Endothelial cell of umbilical vein (primary cell): Measurements from ENCODE around the gene PRRC2A. TPM values are rescaled to one million over a fixed set of nuclear protein-coding genes. Genes with fewer than 3 reads are reported as not detected.

Experiments
- BruUV-seq: library from RNA; stranded (reverse); fragments of 400-500 nt; replicated peaks from 2 replicates; lab custom pipeline; 2021; lab: Mats Ljungman, UMichigan
- CTCF ChIA-PET: fragments of 300-600, 350-600 bp; sonication (Branson Sonifier 250); formaldehyde crosslinking; loops from one replicate; lab custom pipeline; 2021; ENCODE audit warnings: antibody characterized with exemption, inconsistent platforms; lab: Charles Lee
- POLR2A ChIA-PET: fragments of 300-600, 350-600 bp; sonication (Branson Sonifier 250); formaldehyde crosslinking; loops from one replicate; lab custom pipeline; 2021; ENCODE audit warnings: antibody characterized with exemption, inconsistent platforms; lab: Charles Lee
- DNase-seq: peaks from one replicate; pipeline ENCODE4 v3.0.0-alpha.2; 2011; ENCODE audit warnings: low read depth, low spot score
- FAIRE-seq: peaks from 2 replicates; lab custom pipeline; 2011; peaks lifted over from hg19 to GRCh38; lab: Jason Lieb, UNC
- H2AFZ ChIP-seq: 2 replicates; pipeline ENCODE4 v1.6.0; 2012; ENCODE audit warnings: low read depth, low read length, control low read depth, inconsistent platforms
- H3K27ac ChIP-seq: 2 replicates; pipeline ENCODE4 v1.5.1; 2011; ENCODE audit warnings: low read depth, mild to moderate bottlenecking, control low read depth, low read length, moderate library complexity; ENCODE audit not compliant: insufficient read depth
- H3K27me3 ChIP-seq, 2 experiments: 2 replicates each; pipeline versions ENCODE4 v1.6.0 to v1.6.1; 2011; ENCODE audit warnings: low read length in 2 of 2, mixed read lengths in 1 of 2; ENCODE audit not compliant: control insufficient read depth in 2 of 2, insufficient read depth in 2 of 2
- H3K36me3 ChIP-seq, 2 experiments: 2 replicates in 1 of 2; 3 replicates in 1 of 2; pipeline ENCODE4 v1.5.1; 2011; ENCODE audit warnings: low read length in 2 of 2, mild to moderate bottlenecking in 1 of 2, moderate library complexity in 1 of 2; ENCODE audit not compliant: control insufficient read depth in 2 of 2, insufficient read depth in 2 of 2; ENCODE audit errors: extremely low read depth in 1 of 2
- H3K4me1 ChIP-seq: 3 replicates; pipeline ENCODE4 v1.5.1; 2011; ENCODE audit warnings: mild to moderate bottlenecking, low read length; ENCODE audit not compliant: control insufficient read depth, insufficient read depth; ENCODE audit errors: extremely low read depth
- H3K4me2 ChIP-seq: 2 replicates; pipeline ENCODE4 v1.6.1; 2011; ENCODE audit warnings: low read length, control low read depth, mixed read lengths; ENCODE audit not compliant: insufficient read depth
- H3K4me3 ChIP-seq, 3 experiments: fragments of 200-600 bp in 1 of 3; sonication (generic), shearing (Covaris generic) in 1 of 3; replicated peaks in 1 of 3; 2 replicates each; pipeline ENCODE4 v1.5.1; 2011 to 2016; ENCODE audit warnings: control low read depth in 3 of 3, low read length in 3 of 3, mild to moderate bottlenecking in 2 of 3, inconsistent platforms in 1 of 3, low read depth in 1 of 3, moderate library complexity in 1 of 3; ENCODE audit not compliant: insufficient read depth in 1 of 3
- H3K79me2 ChIP-seq: 2 replicates; pipeline ENCODE4 v1.6.0; 2012; ENCODE audit warnings: low read length, inconsistent platforms; ENCODE audit not compliant: control insufficient read depth, insufficient read depth
- H3K9ac ChIP-seq: replicated peaks from 2 replicates; pipeline ENCODE3; 2011; ENCODE audit warnings: low read length, control low read depth; ENCODE audit not compliant: insufficient read depth; ENCODE audit errors: extremely low read depth
- H3K9me1 ChIP-seq: replicated peaks from 3 replicates; pipeline ENCODE4 v1.6.0; 2011; ENCODE audit warnings: mild to moderate bottlenecking, low read length; ENCODE audit not compliant: control insufficient read depth, insufficient read depth; ENCODE audit errors: extremely low read depth
- H3K9me3 ChIP-seq: replicated peaks from 2 replicates; pipeline ENCODE4 v1.5.1; 2012; ENCODE audit warnings: low read length, inconsistent platforms; ENCODE audit not compliant: control insufficient read depth, insufficient read depth
- H4K20me1 ChIP-seq: replicated peaks from 2 replicates; pipeline ENCODE3; 2011; ENCODE audit warnings: mild to moderate bottlenecking, low read length; ENCODE audit not compliant: control insufficient read depth, insufficient read depth; ENCODE audit errors: extremely low read depth
- EZH2 ChIP-seq: IDR thresholded peaks from 2 replicates; pipeline ENCODE4 v1.6.1; 2012; ENCODE audit warnings: borderline replicate concordance, low read depth, mild to moderate bottlenecking, moderate library complexity, low read length, inconsistent platforms; ENCODE audit not compliant: severe bottlenecking
- FOS ChIP-seq: IDR thresholded peaks from 2 replicates; pipeline ENCODE4 v1.6.1; 2011; ENCODE audit warnings: mild to moderate bottlenecking, low read length, moderate library complexity, borderline replicate concordance; ENCODE audit not compliant: insufficient read depth
- GATA2 ChIP-seq: IDR thresholded peaks from 2 replicates; pipeline ENCODE4 v1.7.0; 2011; ENCODE audit warnings: low read depth, mild to moderate bottlenecking, moderate library complexity, mixed read lengths, low read length; ENCODE audit not compliant: insufficient read length, insufficient read depth
- JUN ChIP-seq: IDR thresholded peaks from 2 replicates; pipeline ENCODE4 v1.6.1; 2011; ENCODE audit warnings: borderline replicate concordance, low read depth; ENCODE audit not compliant: insufficient read length, insufficient read depth
- MYC ChIP-seq: IDR thresholded peaks from one replicate; pipeline ENCODE4 v1.6.1; 2011; ENCODE audit warnings: mild to moderate bottlenecking, low read depth, low read length
- POLR2A ChIP-seq: IDR thresholded peaks from 2 replicates; pipeline ENCODE4 v1.6.1; 2012; ENCODE audit warnings: low read depth, mild to moderate bottlenecking, control low read depth, low read length
- POLR2AphosphoS5 ChIP-seq: IDR thresholded peaks from 2 replicates; pipeline ENCODE4 v1.6.1; 2012; ENCODE audit warnings: low read depth, mild to moderate bottlenecking, control low read depth, low read length, moderate library complexity; ENCODE audit not compliant: insufficient read depth
- dilution Hi-C: fragments of 300-500 bp; cut with MboI; formaldehyde crosslinking; loops from one replicate; pipeline ENCODE4 v1.15.0; 2019; ENCODE audit warnings: low sequenced_read_pairs; ENCODE audit not compliant: extremely low pct_ligation_motif_present
- intact Hi-C: fragments of 100-400 bp; cut with micrococcal nuclease; formaldehyde crosslinking; loops from one replicate; pipeline ENCODE4 v1.10.0; 2022
- polyA plus RNA-seq, 4 experiments: library from polyadenylated mRNA; depleted of rRNA in 3 of 4; stranded (reverse) in 3 of 4; unstranded in 1 of 4; fragments of >200 nt; gene quantifications; 2 replicates each; pipeline versions ENCODE4 v1.2.1 to v1.2.3, GENCODE V29; 2011 to 2012; ENCODE audit warnings: missing spikeins in 1 of 4
- total RNA-seq: library from RNA; stranded (reverse); gene quantifications from 2 replicates; pipeline ENCODE4 v1.2.3, GENCODE V29; 2021
- TF ChIP-seq, protein P1 (sequence below): IDR thresholded peaks from 2 replicates; pipeline ENCODE4 v1.6.1; 2011; ENCODE audit not compliant: insufficient read depth, insufficient read length
- TF ChIP-seq, protein P2 (sequence below), 2 donors: IDR thresholded peaks; 1 replicate in 1 of 2; 2 replicates in 1 of 2; pipeline ENCODE4 v1.5.1; 2011; ENCODE audit warnings: low read length in 2 of 2, mild to moderate bottlenecking in 2 of 2, moderate library complexity in 2 of 2, control low read depth in 1 of 2, inconsistent platforms in 1 of 2, low read depth in 1 of 2; ENCODE audit not compliant: insufficient read depth in 1 of 2; ENCODE audit errors: extremely low read depth in 1 of 2

PRRC2A gene
- total and polyA plus RNA-seq, 2 donors (not counting 3 experiments of a cell fraction or from before 2014, with no cell fraction given), result 88.4 to 229 TPM

DNA sequence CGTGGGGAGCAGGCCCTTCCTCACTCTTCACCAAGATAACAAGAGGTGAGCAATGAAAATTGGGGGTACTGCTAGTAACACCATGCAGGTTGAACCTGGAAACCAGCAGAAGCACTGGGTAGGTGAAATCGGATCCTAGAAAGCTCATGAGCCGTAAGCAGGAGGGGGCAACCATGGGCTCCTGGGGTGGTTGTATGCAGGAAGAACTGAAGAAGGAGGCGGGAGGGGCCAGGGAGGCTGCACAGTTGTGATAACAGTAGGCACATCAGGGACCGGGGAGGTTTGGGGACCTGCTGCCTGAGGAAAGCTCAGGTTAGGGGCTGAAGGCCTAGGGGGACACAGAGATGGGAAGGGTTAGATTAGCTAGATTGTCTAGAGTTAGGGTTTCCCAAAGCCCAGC lies 66.0 kb downstream of the PRRC2A start:
- no peaks in the 10 kb centered on the region for H3K27me3 ChIP-seq
- H3K79me2 ChIP-seq, result no peaks in the 10 kb centered on the region
- CTCF ChIA-PET, result interaction anchor here (1.0 to 2.1 kb wide), 2 partner anchors 13 to 143 kb away, joined by 3 to 5 read pairs; no protein-coding TSS in a partner anchor
- no peak overlapping the region for H3K4me2 ChIP-seq
- no peak overlapping the region for H3K4me3 ChIP-seq
- dilution Hi-C loops (no loop called here), intact Hi-C loops (no loop called here)
- TF ChIP-seq, protein P1, sequence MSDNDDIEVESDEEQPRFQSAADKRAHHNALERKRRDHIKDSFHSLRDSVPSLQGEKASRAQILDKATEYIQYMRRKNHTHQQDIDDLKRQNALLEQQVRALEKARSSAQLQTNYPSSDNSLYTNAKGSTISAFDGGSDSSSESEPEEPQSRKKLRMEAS, result no peak
- TF ChIP-seq GATA2 (no peak), EZH2 (no peak), POLR2AphosphoS5 (no peak), FOS (no peak), MYC (no peak), JUN (no peak), POLR2A (no peak)
- TF ChIP-seq, protein P2, sequence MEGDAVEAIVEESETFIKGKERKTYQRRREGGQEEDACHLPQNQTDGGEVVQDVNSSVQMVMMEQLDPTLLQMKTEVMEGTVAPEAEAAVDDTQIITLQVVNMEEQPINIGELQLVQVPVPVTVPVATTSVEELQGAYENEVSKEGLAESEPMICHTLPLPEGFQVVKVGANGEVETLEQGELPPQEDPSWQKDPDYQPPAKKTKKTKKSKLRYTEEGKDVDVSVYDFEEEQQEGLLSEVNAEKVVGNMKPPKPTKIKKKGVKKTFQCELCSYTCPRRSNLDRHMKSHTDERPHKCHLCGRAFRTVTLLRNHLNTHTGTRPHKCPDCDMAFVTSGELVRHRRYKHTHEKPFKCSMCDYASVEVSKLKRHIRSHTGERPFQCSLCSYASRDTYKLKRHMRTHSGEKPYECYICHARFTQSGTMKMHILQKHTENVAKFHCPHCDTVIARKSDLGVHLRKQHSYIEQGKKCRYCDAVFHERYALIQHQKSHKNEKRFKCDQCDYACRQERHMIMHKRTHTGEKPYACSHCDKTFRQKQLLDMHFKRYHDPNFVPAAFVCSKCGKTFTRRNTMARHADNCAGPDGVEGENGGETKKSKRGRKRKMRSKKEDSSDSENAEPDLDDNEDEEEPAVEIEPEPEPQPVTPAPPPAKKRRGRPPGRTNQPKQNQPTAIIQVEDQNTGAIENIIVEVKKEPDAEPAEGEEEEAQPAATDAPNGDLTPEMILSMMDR (IDR thresholded peaks at IDR 0.05; ENCODE audit: extremely low read depth in 1 of 2, insufficient read depth in 1 of 2, low read depth in 1 of 2, low read length in 2 of 2), result no peak
- H2AFZ ChIP-seq, result no peak overlapping the region
- H3K9ac ChIP-seq, result no peak overlapping the region
- no peaks in the 10 kb centered on the region for H3K9me1 ChIP-seq
- POLR2A ChIA-PET, result no interaction called here
- H3K9me3 ChIP-seq, result no peaks in the 10 kb centered on the region
- H3K36me3 ChIP-seq, result peaks cover 0 to 34% of the 10 kb centered on the region in 2 experiments
- H3K27ac ChIP-seq, result no peak overlapping the region
- no peaks in the 10 kb centered on the region for H4K20me1 ChIP-seq
- FAIRE-seq (no peak), DNase-seq (no peak)
- no TSS peak for BruUV-seq
- H3K4me1 ChIP-seq, result peaks cover 12% of the 10 kb centered on the region
